Liver (tissue), 9 donors: ENCODE measurements around the gene ARHGEF1. TPM values are rescaled to one million over a fixed set of nuclear protein-coding genes. Genes with fewer than 3 reads are reported as not detected.

Experiments
- DNase-seq: peaks from one replicate; pipeline ENCODE4 v3.0.0-alpha.2; 2017; ENCODE audit warnings: low spot score
- H3K27ac ChIP-seq, 2 donors: one replicate each; pipeline ENCODE4 v1.7.0; 2013; ENCODE audit warnings: inconsistent platforms in 2 of 2, low read length in 2 of 2, control low read depth in 1 of 2, low read depth in 1 of 2, mild to moderate bottlenecking in 1 of 2
- H3K27me3 ChIP-seq, 4 donors: one replicate each; pipeline versions ENCODE4 v1.6.1 to v1.7.0; 2013; ENCODE audit warnings: low read length in 3 of 4, inconsistent platforms in 1 of 4, mild to moderate bottlenecking in 1 of 4, moderate library complexity in 1 of 4; ENCODE audit not compliant: control insufficient read depth in 4 of 4, insufficient read depth in 4 of 4
- H3K36me3 ChIP-seq, 4 donors: one replicate each; pipeline versions ENCODE4 v1.6.1 to v1.7.0; 2013; ENCODE audit warnings: low read length in 3 of 4, mild to moderate bottlenecking in 3 of 4, low read depth in 1 of 4, moderate library complexity in 1 of 4; ENCODE audit not compliant: control insufficient read depth in 4 of 4, insufficient read depth in 3 of 4
- H3K4me1 ChIP-seq, 4 donors: one replicate each; pipeline versions ENCODE4 v1.6.1 to v1.7.0; 2013; ENCODE audit warnings: low read length in 3 of 4, mild to moderate bottlenecking in 3 of 4, moderate library complexity in 1 of 4; ENCODE audit not compliant: control insufficient read depth in 4 of 4, insufficient read depth in 4 of 4
- H3K4me3 ChIP-seq, 3 donors: one replicate each; pipeline versions ENCODE4 v1.6.1 to v1.7.0; 2013; ENCODE audit warnings: low read length in 3 of 3, control low read depth in 1 of 3, low read depth in 1 of 3, mild to moderate bottlenecking in 1 of 3
- H3K9ac ChIP-seq, 2 donors: one replicate each; pipeline ENCODE4 v1.7.0; 2013; ENCODE audit warnings: low read length in 2 of 2, mild to moderate bottlenecking in 2 of 2, moderate library complexity in 2 of 2, control low read depth in 1 of 2, low read depth in 1 of 2
- H3K9me3 ChIP-seq, 4 donors: one replicate each; pipeline versions ENCODE4 v1.6.1 to v1.7.0; 2013; ENCODE audit warnings: low read length in 3 of 4; ENCODE audit not compliant: control insufficient read depth in 4 of 4
- ATF3 ChIP-seq: IDR thresholded peaks from 2 replicates; pipeline ENCODE4 v1.6.1; 2016; ENCODE audit warnings: antibody characterized with exemption
- FOXA1 ChIP-seq: IDR thresholded peaks from 2 replicates; pipeline ENCODE4 v1.6.1; 2016; ENCODE audit warnings: antibody characterized with exemption
- FOXA2 ChIP-seq: IDR thresholded peaks from 2 replicates; pipeline ENCODE4 v1.6.1; 2016; ENCODE audit warnings: antibody characterized with exemption
- GABPA ChIP-seq, 2 donors: IDR thresholded peaks in 1 of 2; conservative IDR thresholded peaks in 1 of 2; 2 replicates each; pipeline ENCODE4 v1.6.1; 2016; ENCODE audit warnings: antibody characterized with exemption in 2 of 2, mild to moderate bottlenecking in 1 of 2, moderate library complexity in 1 of 2
- HNF4A ChIP-seq, 2 donors: conservative IDR thresholded peaks; 2 replicates each; pipeline ENCODE4 v1.6.1; 2016; ENCODE audit warnings: antibody characterized with exemption in 2 of 2, mild to moderate bottlenecking in 2 of 2
- JUND ChIP-seq, 2 donors: IDR thresholded peaks; 2 replicates each; pipeline ENCODE4 v1.6.1; 2016; ENCODE audit warnings: antibody characterized with exemption in 2 of 2
- MAX ChIP-seq: IDR thresholded peaks from 2 replicates; pipeline ENCODE4 v1.6.1; 2016; ENCODE audit warnings: antibody characterized with exemption
- NR2F2 ChIP-seq: IDR thresholded peaks from 2 replicates; pipeline ENCODE4 v1.6.1; 2016; ENCODE audit warnings: antibody characterized with exemption
- RAD21 ChIP-seq, 2 donors: IDR thresholded peaks; 2 replicates each; pipeline ENCODE4 v1.6.1; 2016; ENCODE audit warnings: antibody characterized with exemption in 2 of 2, mild to moderate bottlenecking in 2 of 2
- REST ChIP-seq: IDR thresholded peaks from 2 replicates; pipeline ENCODE4 v1.6.1; 2016; ENCODE audit warnings: antibody characterized with exemption, mild to moderate bottlenecking
- RXRA ChIP-seq, 2 donors: IDR thresholded peaks; 2 replicates each; pipeline ENCODE4 v1.6.1; 2017 to 2018; ENCODE audit warnings: antibody characterized with exemption in 2 of 2, mild to moderate bottlenecking in 1 of 2
- SP1 ChIP-seq: IDR thresholded peaks from 2 replicates; pipeline ENCODE4 v1.6.1; 2018; ENCODE audit warnings: antibody characterized with exemption, mild to moderate bottlenecking
- YY1 ChIP-seq: IDR thresholded peaks from 2 replicates; pipeline ENCODE4 v1.6.1; 2016; ENCODE audit warnings: antibody characterized with exemption, mild to moderate bottlenecking
- WGBS: extraction: QIAGEN DNeasy Blood & Tissue Kit; methylation state at CpG from one replicate; pipeline ENCODE4 v1.1.7; 2013; 5-methylcytosine and 5-hydroxymethylcytosine counted together
- polyA plus RNA-seq, 2 donors: library from polyadenylated mRNA; stranded (reverse) in 1 of 2; unstranded in 1 of 2; fragments of 200-250 nt in 1 of 2; fragments of >200 nt in 1 of 2; fragmentation: Nextera tagmentation in 1 of 2; extraction: Ambion mirVana in 1 of 2; gene quantifications; one replicate each; pipeline versions ENCODE4 v1.2.1 to v1.2.3, GENCODE V29; 2013 to 2015
- total RNA-seq, 2 donors: library from RNA; depleted of rRNA; stranded (reverse); fragments of >200 nt; gene quantifications; one replicate each; pipeline ENCODE4 v1.2.3, GENCODE V29; 2014
- TF ChIP-seq, protein P1 (sequence below): fragments of 150-350 bp; IDR thresholded peaks from 2 replicates; pipeline ENCODE4 v1.5.1; 2017; ENCODE audit warnings: improper control_type of control experiment, low read depth, low read length; ENCODE audit not compliant: missing input control
- donor health status: healthy.
- donor health status: healthy.
- donor health status: healthy.
- donor health status: healthy.
- donor health status: healthy.

Gene ARHGEF1
- total and polyA plus RNA-seq, 4 donors = 13.2 to 30.1 (median 18.5) TPM

DNA sequence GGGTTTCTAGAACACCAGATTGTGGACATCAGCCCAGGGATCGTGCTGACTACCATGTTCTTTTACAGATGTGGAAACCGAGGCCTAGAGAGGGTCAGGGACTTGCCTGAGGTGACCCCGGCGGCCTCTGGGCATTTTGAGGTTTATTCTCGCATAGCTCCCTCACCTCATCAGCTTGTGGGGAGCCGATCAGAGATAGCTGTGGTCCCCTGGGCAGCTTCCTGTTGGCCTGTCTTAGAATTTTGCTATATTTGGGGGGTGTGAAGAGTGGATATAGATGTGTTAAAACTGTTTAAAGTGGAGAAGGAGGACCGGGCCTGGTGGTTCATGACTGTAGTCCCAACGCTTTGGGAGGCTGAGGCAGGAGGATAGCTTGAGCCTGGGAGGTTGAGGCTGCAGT is 6.9 kb downstream of the ARHGEF1 start:
- no peak overlapping the region for H3K9ac ChIP-seq
- peaks cover 3 to 31% (median 8%) of the 10 kb centered on the region in 4 donors for H3K36me3 ChIP-seq
- DNase-seq = no peak
- no peaks in the 10 kb centered on the region for H3K27me3 ChIP-seq
- H3K4me1 ChIP-seq = peaks cover 0 to 16% (median 4%) of the 10 kb centered on the region in 4 donors
- 89% methylated on average over 8 of the region's 8 CpGs for WGBS
- no peak for TF ChIP-seq YY1
- TF ChIP-seq FOXA1 = no peak
- TF ChIP-seq RXRA (IDR thresholded peaks at IDR 0.05) = no peak
- no peak for TF ChIP-seq REST
- no peak overlapping the region for H3K4me3 ChIP-seq
- no peaks in the 10 kb centered on the region for H3K9me3 ChIP-seq
- no peak overlapping the region for H3K27ac ChIP-seq

- no peak overlapping the region for H3K4me3 ChIP-seq
- no peak overlapping the region for H3K9ac ChIP-seq
- WGBS = 95% methylated on average over 4 of the region's 4 CpGs
- peaks cover 0 to 11% (median under 1%) of the 10 kb centered on the region in 4 donors for H3K4me1 ChIP-seq
- no peaks in the 10 kb centered on the region for H3K27me3 ChIP-seq
- no peak overlapping the region for H3K27ac ChIP-seq
- TF ChIP-seq HNF4A (conservative IDR thresholded peaks at IDR 0.05) = no peak
- no peak for TF ChIP-seq ATF3
- no peak for TF ChIP-seq FOXA2
- TF ChIP-seq YY1 = no peak
- TF ChIP-seq SP1 = no peak
- no peaks in the 10 kb centered on the region for H3K9me3 ChIP-seq
- no peak for DNase-seq
- peaks cover 8 to 41% (median 14%) of the 10 kb centered on the region in 4 donors for H3K36me3 ChIP-seq
Observed at GRCh38 chr19:41890936-41891335, 8.0 kb downstream of the ARHGEF1 start.

DNA sequence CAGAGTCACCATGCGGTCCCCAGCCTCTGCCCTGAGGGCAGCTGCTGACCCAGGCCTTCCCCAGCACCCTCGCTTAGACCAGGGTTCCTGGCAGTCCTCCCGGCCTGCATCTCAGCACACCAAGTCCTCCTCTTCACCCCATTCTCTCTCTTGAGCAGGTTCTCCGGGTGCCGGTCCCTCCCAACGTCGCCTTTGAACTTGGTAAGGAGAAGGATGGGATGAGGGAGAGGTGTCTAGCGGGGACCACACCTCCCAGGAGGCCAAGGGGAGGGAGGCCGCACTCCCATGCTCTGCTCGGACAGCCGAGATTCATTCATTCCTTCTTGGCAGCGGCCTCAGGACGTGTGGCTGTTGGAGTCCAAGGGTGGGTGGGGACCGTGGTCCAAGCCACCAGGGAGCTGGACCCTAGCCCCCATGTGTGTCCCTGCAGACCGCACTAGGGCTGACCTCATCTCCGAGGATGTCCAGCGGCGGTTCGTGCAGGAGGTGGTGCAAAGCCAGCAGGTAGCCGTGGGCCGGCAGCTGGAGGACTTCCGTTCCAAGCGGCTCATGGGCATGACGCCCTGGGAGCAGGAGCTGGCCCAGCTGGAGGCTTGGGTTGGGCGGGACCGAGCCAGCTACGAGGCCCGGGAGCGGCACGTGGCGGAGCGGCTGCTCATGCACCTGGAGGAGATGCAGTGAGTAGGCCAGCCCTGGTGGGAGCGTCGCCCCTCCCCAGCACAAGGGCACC is 9.4 kb downstream of the ARHGEF1 start:
- DNase-seq = no peak
- no peak overlapping the region for H3K9ac ChIP-seq
- peaks cover 9 to 50% (median 14%) of the 10 kb centered on the region in 4 donors for H3K36me3 ChIP-seq
- H3K9me3 ChIP-seq = no peaks in the 10 kb centered on the region
- no peaks in the 10 kb centered on the region for H3K4me1 ChIP-seq
- 95% methylated on average over 34 of the region's 34 CpGs for WGBS
- H3K4me3 ChIP-seq = no peak overlapping the region
- H3K27me3 ChIP-seq = no peaks in the 10 kb centered on the region
- no peak overlapping the region for H3K27ac ChIP-seq
- no peak for TF ChIP-seq RAD21 (IDR thresholded peaks at IDR 0.05)
- TF ChIP-seq JUND (IDR thresholded peaks at IDR 0.05) = no peak
- no peak for TF ChIP-seq FOXA1
- no peak for TF ChIP-seq REST
- no peak for TF ChIP-seq GABPA (IDR thresholded peaks at IDR 0.05 in 1 of 2, conservative IDR thresholded peaks at IDR 0.05 in 1 of 2)
- TF ChIP-seq MAX = no peak
- TF ChIP-seq NR2F2 = no peak
- TF ChIP-seq ATF3 = no peak
- TF ChIP-seq, protein P1, sequence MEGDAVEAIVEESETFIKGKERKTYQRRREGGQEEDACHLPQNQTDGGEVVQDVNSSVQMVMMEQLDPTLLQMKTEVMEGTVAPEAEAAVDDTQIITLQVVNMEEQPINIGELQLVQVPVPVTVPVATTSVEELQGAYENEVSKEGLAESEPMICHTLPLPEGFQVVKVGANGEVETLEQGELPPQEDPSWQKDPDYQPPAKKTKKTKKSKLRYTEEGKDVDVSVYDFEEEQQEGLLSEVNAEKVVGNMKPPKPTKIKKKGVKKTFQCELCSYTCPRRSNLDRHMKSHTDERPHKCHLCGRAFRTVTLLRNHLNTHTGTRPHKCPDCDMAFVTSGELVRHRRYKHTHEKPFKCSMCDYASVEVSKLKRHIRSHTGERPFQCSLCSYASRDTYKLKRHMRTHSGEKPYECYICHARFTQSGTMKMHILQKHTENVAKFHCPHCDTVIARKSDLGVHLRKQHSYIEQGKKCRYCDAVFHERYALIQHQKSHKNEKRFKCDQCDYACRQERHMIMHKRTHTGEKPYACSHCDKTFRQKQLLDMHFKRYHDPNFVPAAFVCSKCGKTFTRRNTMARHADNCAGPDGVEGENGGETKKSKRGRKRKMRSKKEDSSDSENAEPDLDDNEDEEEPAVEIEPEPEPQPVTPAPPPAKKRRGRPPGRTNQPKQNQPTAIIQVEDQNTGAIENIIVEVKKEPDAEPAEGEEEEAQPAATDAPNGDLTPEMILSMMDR = no peak
